ENCODE measurements around the gene KCNE1.

The KCNE1 gene

DNA sequence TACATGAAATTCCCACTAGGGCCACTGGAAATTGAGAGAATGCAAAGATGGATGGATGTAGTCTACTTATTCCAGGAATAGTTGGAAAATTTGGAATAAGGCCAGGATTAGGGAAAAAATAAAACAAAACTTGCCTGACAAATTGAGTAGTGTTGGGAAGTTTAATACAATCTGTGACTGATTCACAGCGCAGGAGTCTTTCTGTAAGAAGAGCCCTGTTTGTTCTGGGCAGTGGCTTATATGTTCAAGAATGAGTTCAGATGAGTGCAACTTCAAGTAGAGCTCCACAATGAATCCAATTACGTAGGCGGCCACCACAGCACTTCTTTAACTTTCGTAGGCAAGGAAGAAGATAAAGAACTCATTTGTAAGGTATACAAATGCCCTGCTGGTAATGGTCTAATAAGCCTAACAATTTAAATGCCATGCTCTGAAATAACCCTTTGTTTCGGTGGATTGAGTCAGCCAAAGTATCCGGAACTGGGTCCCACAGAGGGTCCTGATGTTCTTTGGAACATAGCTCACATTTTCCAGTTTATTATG lies 47.1 kb upstream of the KCNE1 start (continued):
- TF ChIP-seq, protein P1, sequence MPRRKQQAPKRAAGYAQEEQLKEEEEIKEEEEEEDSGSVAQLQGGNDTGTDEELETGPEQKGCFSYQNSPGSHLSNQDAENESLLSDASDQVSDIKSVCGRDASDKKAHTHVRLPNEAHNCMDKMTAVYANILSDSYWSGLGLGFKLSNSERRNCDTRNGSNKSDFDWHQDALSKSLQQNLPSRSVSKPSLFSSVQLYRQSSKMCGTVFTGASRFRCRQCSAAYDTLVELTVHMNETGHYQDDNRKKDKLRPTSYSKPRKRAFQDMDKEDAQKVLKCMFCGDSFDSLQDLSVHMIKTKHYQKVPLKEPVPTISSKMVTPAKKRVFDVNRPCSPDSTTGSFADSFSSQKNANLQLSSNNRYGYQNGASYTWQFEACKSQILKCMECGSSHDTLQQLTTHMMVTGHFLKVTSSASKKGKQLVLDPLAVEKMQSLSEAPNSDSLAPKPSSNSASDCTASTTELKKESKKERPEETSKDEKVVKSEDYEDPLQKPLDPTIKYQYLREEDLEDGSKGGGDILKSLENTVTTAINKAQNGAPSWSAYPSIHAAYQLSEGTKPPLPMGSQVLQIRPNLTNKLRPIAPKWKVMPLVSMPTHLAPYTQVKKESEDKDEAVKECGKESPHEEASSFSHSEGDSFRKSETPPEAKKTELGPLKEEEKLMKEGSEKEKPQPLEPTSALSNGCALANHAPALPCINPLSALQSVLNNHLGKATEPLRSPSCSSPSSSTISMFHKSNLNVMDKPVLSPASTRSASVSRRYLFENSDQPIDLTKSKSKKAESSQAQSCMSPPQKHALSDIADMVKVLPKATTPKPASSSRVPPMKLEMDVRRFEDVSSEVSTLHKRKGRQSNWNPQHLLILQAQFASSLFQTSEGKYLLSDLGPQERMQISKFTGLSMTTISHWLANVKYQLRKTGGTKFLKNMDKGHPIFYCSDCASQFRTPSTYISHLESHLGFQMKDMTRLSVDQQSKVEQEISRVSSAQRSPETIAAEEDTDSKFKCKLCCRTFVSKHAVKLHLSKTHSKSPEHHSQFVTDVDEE (CRISPR knock-in tag; IDR thresholded peaks at IDR 0.05): no peak

DNA sequence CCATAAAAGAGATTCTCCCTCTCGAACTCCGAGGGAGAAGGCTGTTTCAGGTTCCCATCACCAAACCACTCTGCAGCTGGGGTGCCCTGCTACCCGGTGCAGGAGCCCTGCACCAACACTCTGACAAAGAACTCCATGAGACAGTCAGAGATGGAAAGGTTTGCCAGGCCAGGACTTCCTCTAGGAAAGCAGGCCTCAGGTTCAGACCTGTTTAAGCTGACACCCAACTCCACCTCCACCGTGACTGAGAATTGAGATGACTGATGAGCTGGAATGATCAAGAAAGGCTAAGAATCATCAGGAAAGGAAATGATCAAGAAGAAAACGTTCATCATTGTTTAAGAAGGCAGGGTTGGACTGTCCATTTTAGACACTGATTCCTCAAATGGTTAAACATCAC lies 46.2 kb upstream of the KCNE1 start:
- TF ChIP-seq, protein P1 (CRISPR knock-in tag; IDR thresholded peaks at IDR 0.05): no peak
- TF ChIP-seq ARNTL (CRISPR knock-in tag; IDR thresholded peaks at IDR 0.05; ENCODE audit: borderline replicate concordance, low read depth) (no peak), ZNF70 (CRISPR knock-in tag; IDR thresholded peaks at IDR 0.05) (no peak), CSDC2 (CRISPR knock-in tag; IDR thresholded peaks at IDR 0.05) (no peak), BACH2 (CRISPR knock-in tag; IDR thresholded peaks at IDR 0.05; ENCODE audit: borderline replicate concordance) (no peak), ZFP30 (CRISPR knock-in tag; IDR thresholded peaks at IDR 0.05) (no peak), RARB (CRISPR knock-in tag; IDR thresholded peaks at IDR 0.05) (no peak), SNAI2 (CRISPR knock-in tag; IDR thresholded peaks at IDR 0.05) (no peak), GLIS3 (CRISPR knock-in tag; IDR thresholded peaks at IDR 0.05) (no peak)
- TF ChIP-seq, protein P2, sequence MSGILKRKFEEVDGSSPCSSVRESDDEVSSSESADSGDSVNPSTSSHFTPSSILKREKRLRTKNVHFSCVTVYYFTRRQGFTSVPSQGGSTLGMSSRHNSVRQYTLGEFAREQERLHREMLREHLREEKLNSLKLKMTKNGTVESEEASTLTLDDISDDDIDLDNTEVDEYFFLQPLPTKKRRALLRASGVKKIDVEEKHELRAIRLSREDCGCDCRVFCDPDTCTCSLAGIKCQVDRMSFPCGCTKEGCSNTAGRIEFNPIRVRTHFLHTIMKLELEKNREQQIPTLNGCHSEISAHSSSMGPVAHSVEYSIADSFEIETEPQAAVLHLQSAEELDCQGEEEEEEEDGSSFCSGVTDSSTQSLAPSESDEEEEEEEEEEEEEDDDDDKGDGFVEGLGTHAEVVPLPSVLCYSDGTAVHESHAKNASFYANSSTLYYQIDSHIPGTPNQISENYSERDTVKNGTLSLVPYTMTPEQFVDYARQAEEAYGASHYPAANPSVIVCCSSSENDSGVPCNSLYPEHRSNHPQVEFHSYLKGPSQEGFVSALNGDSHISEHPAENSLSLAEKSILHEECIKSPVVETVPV (CRISPR knock-in tag; IDR thresholded peaks at IDR 0.05): no peak
- ATAC-seq: no peak

DNA sequence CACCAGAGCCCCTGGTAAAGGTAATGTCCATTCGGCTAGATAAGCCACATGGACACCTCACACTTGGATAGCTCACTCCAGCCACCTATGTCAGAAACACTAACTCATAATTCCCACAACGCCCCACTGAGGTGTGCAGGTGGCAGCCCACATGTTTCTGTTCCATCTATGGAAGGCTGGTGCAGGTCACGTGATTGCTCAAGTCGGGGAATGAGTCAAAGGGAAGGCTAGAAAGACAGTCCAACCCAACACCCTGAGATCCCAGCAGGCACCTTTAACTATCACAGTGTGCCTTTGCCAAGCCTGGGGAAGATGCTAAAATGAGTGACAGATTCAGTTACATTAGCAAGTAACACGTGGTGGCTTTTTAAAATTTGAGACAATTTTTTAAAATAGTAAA lies 45.3 kb upstream of the KCNE1 start:
- no peak for ATAC-seq
- TF ChIP-seq ZNF8 (CRISPR knock-in tag; IDR thresholded peaks at IDR 0.05) (no peak), ZNF70 (CRISPR knock-in tag; IDR thresholded peaks at IDR 0.05) (no peak), ZC3H10 (CRISPR knock-in tag; IDR thresholded peaks at IDR 0.05) (no peak), OSR1 (CRISPR knock-in tag; IDR thresholded peaks at IDR 0.05) (no peak), TOX (CRISPR knock-in tag; IDR thresholded peaks at IDR 0.05; ENCODE audit: borderline replicate concordance) (no peak), RARB (CRISPR knock-in tag; IDR thresholded peaks at IDR 0.05) (no peak), ISL1 (CRISPR knock-in tag; IDR thresholded peaks at IDR 0.05) (no peak), ARNTL (CRISPR knock-in tag; IDR thresholded peaks at IDR 0.05; ENCODE audit: borderline replicate concordance, low read depth) (no peak), CSDC2 (CRISPR knock-in tag; IDR thresholded peaks at IDR 0.05) (no peak), TCF4 (CRISPR knock-in tag; IDR thresholded peaks at IDR 0.05; ENCODE audit: borderline replicate concordance) (no peak), PPARA (CRISPR knock-in tag; IDR thresholded peaks at IDR 0.05; ENCODE audit: borderline replicate concordance) (no peak), ESRRG (CRISPR knock-in tag; IDR thresholded peaks at IDR 0.05) (no peak), ZFP3 (CRISPR knock-in tag; IDR thresholded peaks at IDR 0.05) (no peak)
- TF ChIP-seq, protein P3, sequence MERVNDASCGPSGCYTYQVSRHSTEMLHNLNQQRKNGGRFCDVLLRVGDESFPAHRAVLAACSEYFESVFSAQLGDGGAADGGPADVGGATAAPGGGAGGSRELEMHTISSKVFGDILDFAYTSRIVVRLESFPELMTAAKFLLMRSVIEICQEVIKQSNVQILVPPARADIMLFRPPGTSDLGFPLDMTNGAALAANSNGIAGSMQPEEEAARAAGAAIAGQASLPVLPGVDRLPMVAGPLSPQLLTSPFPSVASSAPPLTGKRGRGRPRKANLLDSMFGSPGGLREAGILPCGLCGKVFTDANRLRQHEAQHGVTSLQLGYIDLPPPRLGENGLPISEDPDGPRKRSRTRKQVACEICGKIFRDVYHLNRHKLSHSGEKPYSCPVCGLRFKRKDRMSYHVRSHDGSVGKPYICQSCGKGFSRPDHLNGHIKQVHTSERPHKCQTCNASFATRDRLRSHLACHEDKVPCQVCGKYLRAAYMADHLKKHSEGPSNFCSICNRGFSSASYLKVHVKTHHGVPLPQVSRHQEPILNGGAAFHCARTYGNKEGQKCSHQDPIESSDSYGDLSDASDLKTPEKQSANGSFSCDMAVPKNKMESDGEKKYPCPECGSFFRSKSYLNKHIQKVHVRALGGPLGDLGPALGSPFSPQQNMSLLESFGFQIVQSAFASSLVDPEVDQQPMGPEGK (CRISPR knock-in tag; IDR thresholded peaks at IDR 0.05; ENCODE audit: borderline replicate concordance): no peak
- TF ChIP-seq, protein P1 (CRISPR knock-in tag; IDR thresholded peaks at IDR 0.05): no peak
- TF ChIP-seq, protein P4, sequence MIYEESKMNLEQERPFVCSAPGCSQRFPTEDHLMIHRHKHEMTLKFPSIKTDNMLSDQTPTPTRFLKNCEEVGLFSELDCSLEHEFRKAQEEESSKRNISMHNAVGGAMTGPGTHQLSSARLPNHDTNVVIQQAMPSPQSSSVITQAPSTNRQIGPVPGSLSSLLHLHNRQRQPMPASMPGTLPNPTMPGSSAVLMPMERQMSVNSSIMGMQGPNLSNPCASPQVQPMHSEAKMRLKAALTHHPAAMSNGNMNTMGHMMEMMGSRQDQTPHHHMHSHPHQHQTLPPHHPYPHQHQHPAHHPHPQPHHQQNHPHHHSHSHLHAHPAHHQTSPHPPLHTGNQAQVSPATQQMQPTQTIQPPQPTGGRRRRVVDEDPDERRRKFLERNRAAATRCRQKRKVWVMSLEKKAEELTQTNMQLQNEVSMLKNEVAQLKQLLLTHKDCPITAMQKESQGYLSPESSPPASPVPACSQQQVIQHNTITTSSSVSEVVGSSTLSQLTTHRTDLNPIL (CRISPR knock-in tag; IDR thresholded peaks at IDR 0.05; ENCODE audit: low read depth): no peak
- TF ChIP-seq, protein P2 (CRISPR knock-in tag; IDR thresholded peaks at IDR 0.05): no peak

All from SK-N-SH treated with all-trans-retinoic acid at 6 μM for 48 hours (cell line).